Measurements from ENCODE around the gene HNRNPA0.

- no peak for TF ChIP-seq POLR2A (conservative IDR thresholded peaks at IDR 0.05)
- no peak for TF ChIP-seq TARDBP (IDR thresholded peaks at IDR 0.05)
- TF ChIP-seq ATF7 (IDR thresholded peaks at IDR 0.05), result no peak
These were observed 39.2 kb downstream of the HNRNPA0 start for GRCh38 chr5:137714946-137715345.

All from K562 (cell line).